ENCODE measurements around the gene LMF1.

LMF1 gene

GRCh38 chr16:916035-916799, 54.6 kb downstream of the LMF1 start:
- in situ Hi-C loops (cut with MboI; ENCODE audit: low sequenced_read_pairs) = no loop called here

DNA sequence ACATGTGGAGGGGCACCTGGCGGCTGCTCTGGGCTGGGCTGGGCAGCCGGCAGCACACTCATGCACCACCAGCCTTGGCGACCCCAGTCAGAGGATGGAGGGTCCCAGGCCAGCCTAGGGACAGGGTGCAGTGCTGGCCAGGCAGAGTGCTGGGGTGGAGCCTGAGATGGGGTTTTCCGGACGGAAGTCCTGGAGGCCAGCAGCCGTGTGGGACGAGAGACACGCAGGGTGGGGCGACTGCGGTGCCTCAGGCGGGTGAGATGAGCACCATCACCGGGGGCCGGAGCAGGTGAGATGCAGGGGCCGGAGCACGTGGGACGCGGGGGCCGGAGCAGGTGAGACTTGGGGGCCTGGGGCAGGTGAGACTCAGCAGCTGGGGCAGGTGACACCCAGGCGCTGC, 55.2 kb downstream of the LMF1 start:
- in situ Hi-C loops (cut with MboI; ENCODE audit: low sequenced_read_pairs) = no loop called here

DNA sequence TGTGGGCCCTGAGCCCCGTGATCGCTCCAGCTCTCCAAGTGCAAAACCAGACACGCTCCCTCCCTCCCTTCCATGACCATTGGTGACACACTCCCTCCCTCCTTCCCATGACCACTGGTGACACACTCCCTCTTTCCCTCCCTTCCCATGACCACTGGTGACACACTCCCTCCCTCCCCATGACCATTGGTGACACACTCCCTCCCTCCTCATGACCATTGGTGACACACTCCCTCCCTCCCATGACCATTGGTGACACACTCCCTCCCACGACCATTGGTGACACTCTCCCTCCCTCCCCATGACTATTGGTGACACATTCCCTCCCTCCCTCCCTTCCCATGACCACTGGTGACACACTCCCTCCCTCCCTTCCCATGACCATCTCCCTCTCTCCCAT, 56.3 kb downstream of the LMF1 start:
- in situ Hi-C loops (cut with MboI; ENCODE audit: low sequenced_read_pairs) = no loop called here

GRCh38 chr16:913817-914439, 56.9 kb downstream of the LMF1 start:
- in situ Hi-C loops (cut with MboI; ENCODE audit: low sequenced_read_pairs) = no loop called here

DNA sequence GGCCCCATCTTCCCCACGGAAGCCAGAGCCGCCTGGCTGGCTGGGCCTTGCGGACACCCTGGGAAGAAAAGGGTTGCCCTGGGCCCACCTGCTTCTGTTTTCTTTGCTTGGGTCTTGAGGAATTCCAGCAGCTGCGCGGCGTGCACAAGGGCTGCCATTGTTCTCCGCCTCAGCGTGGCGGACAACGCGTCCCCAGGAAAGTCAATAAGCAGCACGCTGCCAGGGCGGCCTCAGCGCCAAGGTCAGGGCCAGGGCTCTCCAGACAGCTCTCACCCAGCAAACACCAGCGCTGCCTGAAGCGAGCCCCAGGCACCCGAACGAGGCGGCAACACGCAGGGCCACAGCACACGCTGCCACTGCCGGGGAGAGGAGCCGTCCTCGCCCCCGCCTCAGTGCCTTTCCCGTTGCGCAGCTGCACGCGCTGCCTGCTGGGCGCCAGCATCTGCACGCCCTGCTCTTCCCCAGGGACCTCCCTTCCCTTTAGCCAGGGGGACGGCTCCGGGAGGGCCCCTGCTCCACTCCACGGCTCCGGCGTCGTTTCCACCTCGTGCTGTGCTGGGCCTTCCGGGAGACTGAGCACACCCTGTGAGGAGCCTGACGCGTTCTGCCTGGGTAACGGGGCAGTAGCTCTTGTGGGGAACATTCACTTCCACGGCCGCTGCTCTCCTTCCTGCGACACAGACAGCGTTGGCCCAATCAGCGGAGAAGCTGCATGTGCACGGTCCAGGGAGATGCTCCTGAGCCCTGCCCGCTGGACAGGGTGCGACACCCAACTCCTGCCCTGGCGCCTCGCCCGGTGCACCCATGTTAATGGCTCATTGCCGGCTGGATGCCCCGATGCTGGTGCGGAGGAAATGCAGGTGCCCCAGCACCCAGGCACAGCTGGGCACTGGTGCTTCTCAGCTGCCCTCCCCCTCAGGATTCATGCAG, 57.8 kb downstream of the LMF1 start:
- in situ Hi-C loops (cut with MboI; ENCODE audit: low sequenced_read_pairs) = no loop called here

DNA sequence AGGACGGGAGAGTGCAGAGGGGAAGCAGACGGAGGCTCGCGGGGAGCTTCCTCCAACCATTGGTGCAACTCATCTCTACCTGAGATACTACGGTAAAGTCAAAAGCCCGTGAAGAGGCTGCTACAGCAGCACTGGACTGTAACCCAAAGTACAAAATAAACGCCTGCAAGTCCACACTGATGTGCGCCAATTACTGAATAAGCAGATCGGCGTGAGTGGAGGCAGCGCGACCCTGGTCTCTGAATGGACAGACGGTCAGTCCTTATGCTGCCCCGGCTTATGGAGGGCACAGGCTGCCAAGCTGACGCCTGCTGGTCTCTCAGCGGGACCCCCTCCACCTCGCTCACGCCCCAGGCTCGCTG, 58.5 kb downstream of the LMF1 start:
- in situ Hi-C loops (cut with MboI; ENCODE audit: low sequenced_read_pairs) = no loop called here

DNA sequence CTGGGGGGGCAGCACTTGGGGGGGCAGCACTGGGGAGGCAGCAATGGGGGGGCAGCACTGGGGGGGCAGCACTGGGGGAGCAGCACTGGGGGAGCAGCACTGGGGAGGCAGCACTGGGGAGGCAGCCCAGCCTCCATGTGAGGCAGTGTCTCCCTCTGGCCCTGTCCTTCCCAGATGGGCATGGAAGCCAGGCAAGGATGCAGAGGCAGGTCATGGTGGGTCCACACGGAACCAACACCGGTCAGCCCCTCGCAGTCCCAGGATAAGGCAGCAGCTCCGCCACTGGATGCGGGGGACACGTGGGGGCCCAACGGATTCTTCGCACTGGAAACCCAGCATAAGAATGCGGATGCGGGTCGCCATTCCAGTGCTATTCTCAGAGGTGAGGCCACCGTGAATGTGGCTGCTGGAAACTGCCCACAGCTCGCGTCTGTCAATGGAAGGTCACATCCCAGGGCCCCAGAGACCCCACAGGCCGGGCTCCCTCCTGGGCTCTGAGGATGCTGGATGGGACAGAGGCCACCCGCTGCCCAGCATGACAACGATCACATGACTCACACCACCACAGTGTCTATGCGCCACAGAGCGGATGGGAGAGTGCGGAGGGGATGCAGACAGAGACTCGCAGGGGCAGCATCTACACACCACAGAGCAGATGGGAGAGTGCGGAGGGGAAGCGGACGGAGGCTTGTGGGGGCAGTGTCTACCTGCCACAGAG, 59.0 kb downstream of the LMF1 start:
- in situ Hi-C loops (cut with MboI; ENCODE audit: low sequenced_read_pairs) = no loop called here

DNA sequence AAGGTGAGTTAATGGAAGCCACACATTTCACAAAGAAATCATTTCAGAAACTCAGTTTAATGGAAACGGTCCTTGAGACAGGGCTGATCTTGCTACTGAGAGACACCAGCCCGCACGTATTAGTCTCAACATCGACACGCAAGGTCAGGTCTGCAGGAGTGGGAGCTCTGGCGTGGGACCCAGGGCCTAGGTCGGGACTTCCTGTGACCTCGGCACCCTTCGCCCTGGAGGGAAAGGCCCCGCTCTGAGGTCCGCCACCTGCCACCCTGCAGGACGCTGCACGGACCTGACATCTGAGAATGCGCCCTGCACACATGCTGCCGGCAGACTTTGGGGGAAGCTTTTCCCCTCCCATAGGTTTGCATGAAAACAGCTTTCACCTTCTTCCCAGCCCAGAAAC, 59.7 kb downstream of the LMF1 start:
- in situ Hi-C loops (cut with MboI; ENCODE audit: low sequenced_read_pairs) = no loop called here

- in situ Hi-C loops (cut with MboI; ENCODE audit: low sequenced_read_pairs) = no loop called here
Measured at GRCh38 chr16:910181-910580, 60.6 kb downstream of the LMF1 start.

DNA sequence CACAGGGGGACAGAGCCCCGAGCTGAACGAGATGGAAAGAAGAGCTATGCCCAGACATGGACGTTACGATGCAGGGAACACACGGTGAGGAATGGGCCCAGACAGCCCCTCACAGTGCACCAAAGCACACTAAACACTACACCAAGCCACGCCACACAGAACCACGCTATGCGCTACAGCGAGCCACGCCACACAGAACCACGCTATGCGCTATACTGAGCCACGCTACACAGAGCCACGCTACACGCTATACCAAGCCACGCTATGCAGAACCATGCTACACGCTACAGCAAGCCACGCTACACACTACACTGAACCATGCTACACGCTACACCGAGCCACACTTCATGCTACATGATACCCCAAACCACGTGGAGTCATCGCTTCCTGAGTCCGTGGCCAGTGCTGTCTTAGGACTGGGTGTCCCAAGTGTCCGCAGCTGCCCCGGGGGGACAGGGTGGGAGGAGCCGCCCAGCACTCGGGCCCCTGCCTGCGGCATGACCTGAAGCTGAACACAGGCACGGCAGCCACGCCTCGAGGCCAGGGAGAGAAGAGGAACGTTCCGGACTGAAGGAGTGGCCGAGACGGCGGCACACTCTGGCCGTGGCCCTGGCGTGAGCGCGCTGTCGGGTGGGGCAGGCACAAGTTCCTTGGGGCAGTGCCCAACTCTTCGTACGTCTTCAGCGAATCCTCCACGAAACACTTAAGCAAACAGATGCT, 61.3 kb downstream of the LMF1 start:
- in situ Hi-C loops (cut with MboI; ENCODE audit: low sequenced_read_pairs) = no loop called here

DNA sequence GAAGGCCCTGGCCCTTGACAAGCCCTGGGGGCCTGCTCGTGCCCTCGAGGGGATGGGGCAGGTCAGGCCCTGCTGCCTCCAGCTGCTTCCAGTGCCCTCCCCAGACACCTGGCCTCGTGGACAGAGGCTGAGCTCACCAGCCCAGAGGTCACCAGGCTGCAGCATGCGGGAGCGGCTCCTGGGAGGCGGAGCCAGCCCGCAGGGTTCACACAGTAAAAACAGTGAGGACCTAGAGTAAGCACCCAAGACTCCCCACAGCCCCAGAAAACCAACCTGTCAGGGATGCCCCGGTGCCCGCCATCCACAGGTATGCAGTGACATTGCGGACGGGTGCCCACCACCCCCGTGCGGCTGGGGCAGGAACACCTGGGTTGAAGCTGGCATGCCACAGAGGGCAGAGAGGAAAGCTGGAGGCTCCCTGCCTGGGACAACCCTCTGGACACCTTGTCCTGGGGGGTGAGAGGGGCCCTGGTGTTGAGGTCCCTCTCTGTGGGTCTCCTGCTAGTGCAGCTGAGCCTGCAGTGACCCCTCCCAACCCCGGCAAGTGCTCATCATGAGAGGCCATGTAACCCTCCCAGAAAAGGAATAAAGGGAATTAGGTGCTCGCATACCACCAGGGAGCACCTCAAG, 62.1 kb downstream of the LMF1 start:
- in situ Hi-C loops (cut with MboI; ENCODE audit: low sequenced_read_pairs) = no loop called here

- in situ Hi-C loops (cut with MboI; ENCODE audit: low sequenced_read_pairs) = no loop called here
Measured at GRCh38 chr16:907842-908241, 62.9 kb downstream of the LMF1 start.

DNA sequence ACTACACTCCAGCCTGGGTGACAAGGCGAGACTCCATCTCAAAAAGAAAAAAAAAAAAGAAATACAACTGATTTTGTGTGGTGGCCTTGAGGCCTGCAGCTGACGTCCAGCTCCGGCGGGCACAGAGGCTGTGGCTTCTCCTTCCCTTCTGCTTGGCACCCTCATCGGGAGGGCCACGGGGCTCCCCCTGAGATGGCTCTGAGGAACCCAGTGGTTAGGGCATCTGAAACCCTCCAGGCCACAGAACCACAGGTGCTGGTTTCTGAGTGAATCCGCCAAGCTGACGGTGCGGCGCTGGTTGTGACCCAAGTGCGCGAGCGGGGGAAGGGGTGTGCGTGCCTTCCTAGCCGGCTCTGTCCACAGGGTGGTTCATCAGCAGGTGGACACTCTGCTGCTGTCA, 63.4 kb downstream of the LMF1 start:
- in situ Hi-C loops (cut with MboI; ENCODE audit: low sequenced_read_pairs) = no loop called here

DNA sequence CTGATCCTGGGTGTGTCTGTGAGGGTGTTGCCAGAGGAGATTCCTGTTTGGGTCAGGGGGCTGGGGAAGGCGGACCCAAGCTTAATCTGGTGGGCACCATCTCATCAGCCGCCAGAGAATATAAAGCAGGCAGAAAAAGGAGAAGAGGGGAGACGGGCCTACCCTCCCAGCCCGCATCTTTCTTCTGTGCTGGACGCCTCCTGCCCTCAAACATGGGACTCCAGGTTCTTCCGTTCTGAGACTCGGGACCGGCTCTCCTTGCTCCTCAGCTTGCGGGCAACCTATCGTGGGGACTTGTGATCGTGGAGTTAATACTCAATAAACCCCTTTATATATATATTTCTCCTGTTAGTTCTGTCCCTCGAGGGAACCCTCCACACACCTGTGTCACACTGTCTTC, 64.5 kb downstream of the LMF1 start:
- in situ Hi-C loops (cut with MboI; ENCODE audit: low sequenced_read_pairs) = no loop called here

DNA sequence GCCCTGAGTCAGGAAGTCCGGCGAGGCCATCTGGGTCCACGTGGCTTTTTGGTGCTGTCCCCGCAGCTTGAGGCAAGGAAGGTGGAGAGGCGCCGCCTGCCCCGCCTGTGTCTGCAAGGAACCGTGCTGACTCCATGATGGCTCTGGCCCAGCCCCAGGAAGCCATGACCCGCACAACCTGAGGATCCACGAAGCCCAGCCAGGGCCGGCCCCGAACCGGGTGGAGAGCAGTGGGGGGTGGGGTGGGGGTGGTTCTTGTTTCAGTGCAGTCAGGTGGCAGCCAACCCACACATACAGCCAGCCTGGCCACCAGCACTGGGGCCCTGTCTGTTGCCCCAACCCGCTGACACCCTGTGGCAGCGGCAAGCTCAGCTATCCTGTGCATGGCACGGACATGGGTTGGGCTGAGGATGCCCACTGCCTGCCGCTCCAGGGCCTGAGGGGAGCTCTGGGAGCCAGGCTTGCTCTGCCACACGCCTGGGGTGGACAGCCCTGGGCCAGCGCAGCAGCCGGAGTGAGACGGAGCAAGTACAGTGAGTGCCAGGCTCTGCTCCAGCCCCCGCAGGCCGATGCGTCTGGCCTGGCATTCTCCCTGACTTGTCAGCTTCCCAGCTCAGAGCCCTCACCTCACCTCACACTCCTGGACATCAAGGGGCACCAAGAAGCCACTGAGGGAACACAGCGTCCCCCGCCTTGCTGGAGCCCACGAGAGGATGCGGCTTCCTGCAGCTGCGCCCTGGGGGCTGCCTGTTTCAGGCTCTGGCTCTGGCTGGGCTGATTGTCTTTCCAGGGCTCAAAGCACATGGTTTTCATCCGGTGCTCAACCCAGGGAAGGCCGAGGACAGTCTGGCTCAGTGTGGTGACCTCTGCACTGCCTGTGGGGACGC, 68.8 kb downstream of the LMF1 start:
- in situ Hi-C loops (cut with MboI; ENCODE audit: low sequenced_read_pairs) = no loop called here

DNA sequence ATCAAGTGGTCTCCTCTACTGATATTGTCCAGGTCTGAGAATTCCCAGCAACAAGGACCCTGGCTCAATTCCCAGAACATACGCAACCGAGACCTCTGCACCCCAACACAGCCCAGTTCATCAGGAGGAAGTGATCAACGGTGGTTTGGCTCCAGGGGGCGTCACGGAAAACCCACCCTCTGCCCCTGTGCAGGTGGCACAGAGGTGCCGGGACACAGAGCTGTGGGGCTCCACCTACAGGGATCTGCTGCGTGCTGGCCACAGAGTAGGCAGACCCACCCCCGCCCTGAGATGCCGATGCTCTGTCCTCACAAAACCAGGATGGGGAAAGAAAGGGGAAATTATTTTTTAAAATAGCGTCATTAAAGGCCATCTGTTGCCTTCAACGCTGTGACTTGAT, 69.6 kb downstream of the LMF1 start:
- in situ Hi-C loops (cut with MboI; ENCODE audit: low sequenced_read_pairs) = no loop called here

- in situ Hi-C loops (cut with MboI; ENCODE audit: low sequenced_read_pairs) = no loop called here
Measured at GRCh38 chr16:900211-900610, 70.6 kb downstream of the LMF1 start.

DNA sequence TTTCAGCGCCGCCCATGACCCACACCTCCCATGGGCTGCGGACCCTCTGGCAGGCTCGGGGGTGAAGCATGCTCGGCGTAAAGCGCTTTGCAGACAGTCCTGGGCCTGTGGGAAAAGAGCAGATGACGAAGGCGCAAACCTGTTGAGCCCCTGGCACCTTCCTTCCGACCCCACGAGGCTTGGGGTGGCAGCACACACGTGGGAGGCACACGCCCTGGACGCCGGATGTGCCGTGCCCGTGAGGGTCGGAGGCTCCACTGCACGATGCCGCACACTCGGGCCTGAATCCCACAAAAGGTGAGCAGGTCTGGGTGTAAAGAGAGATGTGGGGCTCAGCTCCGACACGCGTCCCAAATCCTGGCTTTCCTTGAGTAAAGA, 71.1 kb downstream of the LMF1 start:
- in situ Hi-C loops (cut with MboI; ENCODE audit: low sequenced_read_pairs) = no loop called here

Measured in HL-60/S4 treated with retinoic acid at 250 ng/mL for 4 days and 3 days (cell line).